Activated CD8-positive, alpha-beta memory T cell treated with anti-CD3 and anti-CD28 coated beads, Interleukin-2, amount 50 U/mL, for 4 hours (primary cell): ENCODE measurements around the gene TFDP2.
"Not testable (repeated sequence)": the region's sequence is repeated elsewhere in the genome, so short reads cannot be mapped to it uniquely, and the experiment has no call there.

Experiments used
- DNase-seq: peaks from one replicate; pipeline ENCODE4 v3.0.0-alpha.2; 2020

The TFDP2 gene

GRCh38 chr3:141959589-141960554 lies 189.5 kb downstream of the TFDP2 start:
- DNase-seq = no peak

- no peak for DNase-seq
Measured at GRCh38 chr3:141955175-141955574, 194.2 kb downstream of the TFDP2 start.

- DNase-seq = no peak
Measured at GRCh38 chr3:141952611-141953010, 196.7 kb downstream of the TFDP2 start.

GRCh38 chr3:141950572-141951493 lies 198.5 kb downstream of the TFDP2 start:
- no peak for DNase-seq

- no peak for DNase-seq
Measured at GRCh38 chr3:141949972-141950371, 199.4 kb downstream of the TFDP2 start.

GRCh38 chr3:141949399-141949798 lies 199.9 kb downstream of the TFDP2 start:
- no peak for DNase-seq

GRCh38 chr3:141945726-141946485 lies 203.4 kb downstream of the TFDP2 start:
- DNase-seq = no peak

GRCh38 chr3:141942006-141942405 lies 207.3 kb downstream of the TFDP2 start:
- no peak for DNase-seq

- DNase-seq = no peak
Measured at GRCh38 chr3:141941093-141941492, 208.3 kb downstream of the TFDP2 start.

GRCh38 chr3:141940194-141940776 lies 209.1 kb downstream of the TFDP2 start:
- no peak for DNase-seq

- DNase-seq = no peak
Measured at GRCh38 chr3:141939759-141940158, 209.6 kb downstream of the TFDP2 start.

GRCh38 chr3:141938011-141938500 lies 211.3 kb downstream of the TFDP2 start:
- DNase-seq = no peak

GRCh38 chr3:141934354-141934753 lies 215.0 kb downstream of the TFDP2 start:
- no peak for DNase-seq

- DNase-seq = no peak
Measured at GRCh38 chr3:141933421-141934300, 215.7 kb downstream of the TFDP2 start.

- no peak for DNase-seq
Measured at GRCh38 chr3:141930801-141931200, 218.5 kb downstream of the TFDP2 start.

GRCh38 chr3:141929341-141929995 lies 219.9 kb downstream of the TFDP2 start:
- DNase-seq = no peak

- no peak for DNase-seq
Measured at GRCh38 chr3:141928631-141929270, 220.6 kb downstream of the TFDP2 start.

- no peak for DNase-seq
Measured at GRCh38 chr3:141926929-141927328, 222.4 kb downstream of the TFDP2 start.

GRCh38 chr3:141925677-141926076 lies 223.7 kb downstream of the TFDP2 start:
- not testable (repeated sequence) for DNase-seq

GRCh38 chr3:141921316-141921715 lies 228.0 kb downstream of the TFDP2 start:
- no peak for DNase-seq
